Muscle layer of duodenum (tissue), 2 donors: ENCODE results near the gene TBX2.
"Not testable (repeated sequence)": the region's sequence is repeated elsewhere in the genome, so short reads cannot be mapped to it uniquely, and the experiment has no call there.

ENCODE experiments used
- H3K27ac ChIP-seq: one replicate; pipeline ENCODE4 v1.7.0; 2013; ENCODE audit warnings: mild to moderate bottlenecking, low read length
- H3K27me3 ChIP-seq: one replicate; pipeline ENCODE4 v1.7.0; 2013; ENCODE audit warnings: low read depth, mild to moderate bottlenecking, control low read depth, low read length
- H3K36me3 ChIP-seq, 2 donors: one replicate each; pipeline ENCODE4 v1.7.0; 2013; ENCODE audit warnings: low read length in 2 of 2, control low read depth in 1 of 2, mild to moderate bottlenecking in 1 of 2; ENCODE audit not compliant: insufficient read depth in 2 of 2, control insufficient read depth in 1 of 2
- H3K4me1 ChIP-seq, 2 donors: one replicate each; pipeline ENCODE4 v1.7.0; 2013; ENCODE audit warnings: low read length in 2 of 2, mild to moderate bottlenecking in 2 of 2, control low read depth in 1 of 2, moderate library complexity in 1 of 2; ENCODE audit not compliant: insufficient read depth in 2 of 2, control insufficient read depth in 1 of 2
- H3K4me3 ChIP-seq, 2 donors: one replicate each; pipeline ENCODE4 v1.7.0; 2013; ENCODE audit warnings: low read length in 2 of 2, low read depth in 1 of 2, mild to moderate bottlenecking in 1 of 2
- H3K9me3 ChIP-seq, 2 donors: one replicate each; pipeline ENCODE4 v1.7.0; 2013; ENCODE audit warnings: low read length in 2 of 2, control low read depth in 1 of 2, mild to moderate bottlenecking in 1 of 2; ENCODE audit not compliant: control insufficient read depth in 1 of 2
- donor health status: healthy.

TBX2 gene

DNA sequence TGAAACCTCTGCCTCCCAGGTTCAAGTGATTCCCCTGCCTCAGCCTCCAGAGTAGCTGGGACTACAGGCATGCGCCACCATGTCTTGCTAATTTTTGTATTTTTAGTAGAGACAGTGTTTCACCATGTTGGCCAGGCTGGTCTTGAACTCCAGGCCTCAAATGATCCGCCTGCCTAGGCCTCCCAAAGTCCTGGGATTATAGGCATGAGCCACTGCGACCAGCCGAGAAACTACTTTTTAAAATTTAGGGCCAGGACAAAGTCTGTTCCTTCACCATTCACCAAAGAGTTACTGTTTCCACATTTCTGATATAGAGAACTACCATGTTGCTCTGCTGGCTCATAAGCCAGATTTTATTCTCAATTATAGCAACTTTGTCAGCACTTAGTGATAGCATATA is 49.5 kb downstream of the TBX2 start:
- not testable (repeated sequence) for H3K36me3 ChIP-seq, H3K4me3 ChIP-seq, H3K9me3 ChIP-seq, H3K27ac ChIP-seq
- H3K4me1 ChIP-seq: peaks cover 0 to 17% of the 10 kb centered on the region in 2 donors
- peaks cover 45% of the 10 kb centered on the region for H3K27me3 ChIP-seq

- Histone ChIP-seq H3K27me3 (peaks cover 54% of the 10 kb centered on the region), H3K27ac (no peak overlapping the region), H3K4me3 (no peak overlapping the region)
Observed at GRCh38 chr17:61449707-61450640, 50.3 kb downstream of the TBX2 start.

GRCh38 chr17:61450641-61451537 is 51.2 kb downstream of the TBX2 start:
- H3K36me3 ChIP-seq: no peaks in the 10 kb centered on the region
- peaks cover 0 to 22% of the 10 kb centered on the region in 2 donors for H3K4me1 ChIP-seq
- H3K27ac ChIP-seq: no peak overlapping the region
- H3K9me3 ChIP-seq: no peaks in the 10 kb centered on the region
- peaks cover 63% of the 10 kb centered on the region for H3K27me3 ChIP-seq
- peak overlapping the region in 1 of 2 donors; percentile 49 for H3K4me3 ChIP-seq

More at GRCh38 chr17:61449707-61450640, 50.3 kb downstream of the TBX2 start:
- Histone ChIP-seq H3K9me3 (no peaks in the 10 kb centered on the region), H3K4me1 (peaks cover 0 to 22% of the 10 kb centered on the region in 2 donors), H3K36me3 (no peaks in the 10 kb centered on the region)

DNA sequence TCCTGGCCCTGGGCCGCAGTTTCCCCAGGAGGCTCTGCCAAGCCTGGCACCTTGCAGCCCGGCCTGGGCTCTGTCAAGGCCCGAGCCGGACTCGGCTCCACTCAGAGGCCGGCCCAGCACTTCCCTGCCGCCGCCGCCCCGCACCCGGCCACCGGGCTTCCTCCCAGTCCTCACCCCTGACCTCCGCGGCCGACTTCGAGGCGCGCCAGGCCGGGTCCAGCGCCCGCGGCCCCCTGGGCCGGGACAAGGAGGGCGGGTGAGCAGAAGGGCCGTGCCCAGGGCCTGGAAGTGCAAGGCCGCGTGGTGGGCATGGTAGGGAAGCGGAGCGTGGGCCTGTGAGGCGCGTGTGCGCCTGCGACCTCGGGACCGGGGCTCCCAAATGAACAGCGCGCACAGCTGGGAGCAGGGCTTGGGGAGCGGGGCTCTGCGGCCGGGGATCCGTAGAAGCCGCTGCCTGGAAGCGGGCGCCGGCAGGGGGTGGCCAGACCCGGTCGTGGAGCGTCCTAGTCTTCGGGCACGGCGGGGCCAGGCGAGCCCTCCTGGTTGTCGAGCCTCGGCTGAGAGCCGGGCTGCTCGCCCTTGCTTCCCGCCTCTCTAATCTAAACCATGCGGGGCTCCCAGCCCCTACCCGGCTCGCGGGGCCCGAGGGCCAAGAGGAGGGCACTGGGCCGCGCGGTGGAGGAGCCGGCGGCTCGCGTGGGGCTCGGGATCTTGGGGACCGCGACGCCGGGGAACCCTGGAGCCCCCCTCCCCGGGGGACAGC is 52.1 kb downstream of the TBX2 start:
- Histone ChIP-seq H3K27me3 (peaks cover 71% of the 10 kb centered on the region), H3K36me3 (no peaks in the 10 kb centered on the region), H3K27ac (no peak overlapping the region), H3K9me3 (no peaks in the 10 kb centered on the region), H3K4me1 (peaks cover 0 to 22% of the 10 kb centered on the region in 2 donors), H3K4me3 (peak overlapping the region in 1 of 2 donors; percentile 49)

GRCh38 chr17:61452301-61453290 is 53.0 kb downstream of the TBX2 start, which contains the start of gene TBX4:
TBX4 (plus strand) TSS chr17:61452422; CDS start chr17:61456491, 4,069 bp downstream.
- H3K4me3 ChIP-seq: peak within 1 kb of the TSS in 1 of 2 donors; percentile 49

GRCh38 chr17:61453566-61454380 is 54.1 kb downstream of the TBX2 start:
- Histone ChIP-seq H3K36me3 (no peaks in the 10 kb centered on the region), H3K4me3 (no peak overlapping the region), H3K27me3 (peaks cover 86% of the 10 kb centered on the region), H3K4me1 (peaks cover 0 to 32% of the 10 kb centered on the region in 2 donors), H3K27ac (no peak overlapping the region), H3K9me3 (no peaks in the 10 kb centered on the region)

More at GRCh38 chr17:61452301-61453290, 53.0 kb downstream of the TBX2 start, which contains the start of gene TBX4:
- H3K27ac ChIP-seq: no peak within 1 kb of the TSS
- H3K4me1 ChIP-seq: peaks cover 0 to 31% of the 10 kb centered on the region in 2 donors
- no peaks in the 10 kb centered on the region for H3K36me3 ChIP-seq
- peaks cover 76% of the 10 kb centered on the region for H3K27me3 ChIP-seq
- no peaks in the 10 kb centered on the region for H3K9me3 ChIP-seq

DNA sequence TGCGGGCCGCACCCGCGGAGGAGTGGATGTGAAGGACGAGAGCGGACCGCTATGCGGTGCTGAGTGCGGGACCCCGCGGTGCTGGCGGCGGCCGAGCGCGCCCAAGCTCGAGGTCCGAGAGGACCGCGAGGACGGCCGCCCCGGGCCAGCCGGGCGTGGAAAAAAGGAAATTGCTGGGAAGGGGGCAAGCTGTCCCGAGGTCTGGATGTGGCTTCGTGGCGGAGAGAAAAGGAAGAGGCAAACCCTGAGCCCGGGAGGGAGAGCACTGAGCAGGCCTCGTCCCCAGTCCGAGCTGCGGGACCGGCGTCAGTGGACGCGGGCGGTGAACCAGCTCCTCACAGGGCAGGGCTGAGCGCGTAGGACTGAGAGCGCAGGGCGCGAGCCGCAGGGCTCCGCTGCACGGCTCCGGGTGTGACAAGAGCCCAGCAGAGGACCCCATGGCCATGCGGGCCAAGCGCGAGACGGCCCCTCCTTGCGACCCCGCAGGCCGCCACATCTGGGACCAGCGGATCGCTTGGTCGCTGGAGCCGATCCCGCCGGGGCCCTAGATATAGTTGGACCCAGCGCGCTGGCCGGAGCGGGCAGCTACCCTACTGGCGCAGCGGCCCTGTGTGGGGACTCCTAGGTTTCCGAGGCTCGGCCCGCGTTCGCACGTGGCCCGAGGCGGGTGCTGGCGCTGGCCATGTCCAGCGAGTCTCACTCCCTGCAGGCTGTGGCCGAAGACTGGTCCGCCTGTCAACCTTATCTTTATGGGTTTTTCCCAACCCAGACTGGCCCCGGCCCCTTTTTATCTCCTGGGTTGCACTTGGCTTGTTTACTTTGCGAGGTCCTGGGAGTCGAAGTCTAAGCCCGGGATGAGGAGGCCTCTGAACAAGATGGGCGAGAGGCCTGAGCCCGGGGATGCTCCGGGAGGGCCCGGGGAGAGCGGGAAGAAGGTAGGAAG is 55.0 kb downstream of the TBX2 start:
- H3K9me3 ChIP-seq: no peaks in the 10 kb centered on the region
- H3K36me3 ChIP-seq: no peaks in the 10 kb centered on the region
- H3K4me3 ChIP-seq: no peak overlapping the region
- peaks cover 0 to 32% of the 10 kb centered on the region in 2 donors for H3K4me1 ChIP-seq
- H3K27me3 ChIP-seq: peaks cover 90% of the 10 kb centered on the region
- no peak overlapping the region for H3K27ac ChIP-seq

GRCh38 chr17:61455324-61456060 is 55.8 kb downstream of the TBX2 start:
- H3K4me1 ChIP-seq: peaks cover 0 to 32% of the 10 kb centered on the region in 2 donors
- H3K27ac ChIP-seq: no peak overlapping the region
- no peaks in the 10 kb centered on the region for H3K9me3 ChIP-seq
- H3K27me3 ChIP-seq: peaks cover 91% of the 10 kb centered on the region
- H3K36me3 ChIP-seq: no peaks in the 10 kb centered on the region
- no peak overlapping the region for H3K4me3 ChIP-seq
